SW 1271 (cell line): ENCODE data around the gene USB1.
A peak's percentile ranks its signal among the peaks of the same experiment; 100 is the strongest.
"Not testable (repeated sequence)": the region's sequence is repeated elsewhere in the genome, so short reads cannot be mapped to it uniquely, and the experiment has no call there.

ENCODE experiments used
- DNase-seq, 2 experiments: peaks; one replicate each; lab custom pipeline; 2025; lab: John Stamatoyannopoulos, UW

Gene USB1

GRCh38 chr16:57970319-57970718, 30.9 kb upstream of the USB1 start:
- DNase-seq = no peak

GRCh38 chr16:57970970-57971369, 30.2 kb upstream of the USB1 start, which contains the start of gene CNGB1:
TSS of gene CNGB1 (minus strand) at chr16:57971128. CDS start at chr16:57967286, 3,842 bp downstream.
- DNase-seq = no peak

DNA sequence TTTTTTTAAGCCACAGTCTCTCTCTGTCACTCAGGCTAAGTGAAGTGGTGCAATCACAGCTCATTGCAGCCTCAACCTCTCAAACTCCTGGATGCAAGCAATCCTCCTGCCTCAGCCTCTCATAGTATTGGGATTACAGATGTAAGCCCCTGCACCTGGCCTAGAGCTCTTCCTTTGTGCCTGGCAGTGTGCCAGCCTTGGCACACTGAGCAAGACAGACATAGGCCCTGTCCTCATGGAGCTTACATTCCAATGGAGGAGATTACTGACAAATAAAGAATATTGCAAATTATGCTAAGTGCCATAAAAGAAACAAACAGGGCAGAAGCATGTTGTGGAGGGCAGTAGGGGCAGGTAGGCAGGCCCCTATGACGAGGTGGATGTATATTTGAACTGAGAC, 29.4 kb upstream of the USB1 start:
- no peak for DNase-seq

GRCh38 chr16:57972306-57972705, 28.9 kb upstream of the USB1 start:
- no peak for DNase-seq

DNA sequence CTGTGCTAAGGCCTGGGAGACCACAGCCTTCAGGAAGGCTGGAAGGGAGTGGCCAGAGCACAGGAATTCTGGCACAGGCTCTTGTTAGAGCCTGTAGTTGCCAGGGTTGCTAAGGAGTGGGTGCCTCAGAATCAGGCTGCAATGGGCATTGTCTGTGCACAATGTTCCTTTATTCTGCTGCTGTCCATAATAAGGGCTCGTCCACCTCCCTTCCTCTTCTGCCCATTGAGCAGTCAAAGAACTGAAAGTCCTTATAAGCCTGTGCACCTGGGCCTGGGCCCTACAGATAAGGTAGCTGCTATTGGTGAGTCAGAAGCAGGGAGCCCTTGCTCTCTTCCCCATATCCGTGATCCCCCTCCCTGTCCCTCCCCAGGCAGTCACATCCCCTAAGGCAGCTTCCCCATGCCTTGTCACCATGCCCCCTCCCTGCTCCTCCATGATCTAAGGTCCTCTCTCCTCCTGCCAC, 24.8 kb upstream of the USB1 start:
- DNase-seq = no peak

GRCh38 chr16:57977418-57978069, 23.7 kb upstream of the USB1 start:
- no peak for DNase-seq

- DNase-seq = not testable (repeated sequence)
Measured at GRCh38 chr16:57978070-57978465, 23.1 kb upstream of the USB1 start.

GRCh38 chr16:57979006-57979585, 22.1 kb upstream of the USB1 start:
- DNase-seq = no peak

DNA sequence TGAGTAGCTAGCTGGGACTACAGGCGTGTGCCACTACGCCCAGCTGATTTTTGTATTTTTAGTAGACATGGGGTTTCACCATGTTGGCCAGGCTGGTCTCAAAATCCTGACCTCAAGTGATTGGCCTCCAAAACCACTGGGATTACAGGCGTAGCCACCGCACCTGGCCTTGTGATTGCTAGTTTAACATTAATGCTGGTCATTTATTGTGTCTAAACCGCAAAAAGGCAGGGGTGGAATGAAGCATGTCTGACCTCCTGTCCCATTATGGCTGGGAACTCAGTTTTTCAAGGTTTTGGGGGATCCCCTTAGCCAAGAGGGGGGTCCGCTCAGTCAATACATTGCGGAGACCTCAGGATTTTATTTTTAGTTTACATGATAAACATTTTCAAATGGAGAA, 19.6 kb upstream of the USB1 start:
- no peak for DNase-seq

DNA sequence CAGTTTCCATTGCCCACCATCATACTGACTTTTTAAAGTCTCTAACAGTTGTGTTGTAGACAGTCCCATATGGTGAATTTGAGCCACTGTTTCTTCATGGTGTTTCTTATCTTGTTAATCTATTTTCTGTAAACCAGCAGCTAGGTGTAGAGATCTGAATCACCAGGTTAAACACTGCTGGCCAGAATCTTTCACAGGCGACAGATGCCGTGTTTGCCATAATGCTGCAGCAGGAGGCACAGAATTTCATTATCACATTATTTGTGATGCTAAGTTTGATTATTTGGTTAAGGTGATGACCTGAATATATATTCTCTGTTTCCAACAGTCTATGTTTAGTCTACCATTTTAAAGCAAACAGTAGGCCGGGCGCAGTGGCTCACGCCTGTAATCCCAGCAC, 18.8 kb upstream of the USB1 start:
- no peak for DNase-seq

DNA sequence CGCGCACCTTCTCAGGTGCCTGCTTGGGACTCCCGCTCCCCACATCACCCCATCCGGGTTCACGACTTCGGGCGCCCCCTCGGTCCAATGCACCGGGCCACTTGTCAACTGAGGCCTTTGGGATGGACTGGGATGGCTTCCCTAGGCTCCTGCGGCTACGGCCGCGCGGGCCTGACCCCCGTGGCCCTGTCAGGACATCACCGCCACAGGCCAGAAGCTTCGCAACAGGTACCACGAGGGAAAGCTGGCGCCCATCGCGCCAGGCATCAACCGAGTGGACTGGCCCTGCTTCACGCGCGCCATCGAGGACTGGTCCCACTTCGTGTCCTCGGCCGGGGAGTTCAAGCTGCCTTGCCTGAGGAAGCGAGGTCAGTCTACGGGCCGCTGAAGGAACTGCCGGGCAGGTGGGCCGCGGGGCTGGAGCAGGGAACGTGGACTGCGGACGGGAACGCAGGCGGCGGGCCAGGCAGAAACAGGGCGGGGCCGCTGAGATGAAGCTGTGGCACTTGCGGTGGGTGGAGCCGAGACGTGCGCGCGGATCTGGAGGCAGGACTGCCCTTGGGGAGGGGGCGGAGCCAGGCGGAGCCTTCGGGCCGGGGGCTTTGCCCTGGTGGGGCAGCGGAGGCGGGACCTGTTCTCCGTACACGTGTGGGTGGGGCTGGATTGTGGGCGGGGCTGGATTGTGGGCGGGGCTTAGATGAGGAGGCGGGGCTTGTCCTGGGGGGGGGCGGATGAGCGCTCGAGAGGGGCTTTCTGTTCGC, 16.6 kb upstream of the USB1 start:
- no peak for DNase-seq

- no peak for DNase-seq
Measured at GRCh38 chr16:57985204-57986181, 15.7 kb upstream of the USB1 start.

- no peak for DNase-seq
Measured at GRCh38 chr16:57986196-57986595, 15.0 kb upstream of the USB1 start.

DNA sequence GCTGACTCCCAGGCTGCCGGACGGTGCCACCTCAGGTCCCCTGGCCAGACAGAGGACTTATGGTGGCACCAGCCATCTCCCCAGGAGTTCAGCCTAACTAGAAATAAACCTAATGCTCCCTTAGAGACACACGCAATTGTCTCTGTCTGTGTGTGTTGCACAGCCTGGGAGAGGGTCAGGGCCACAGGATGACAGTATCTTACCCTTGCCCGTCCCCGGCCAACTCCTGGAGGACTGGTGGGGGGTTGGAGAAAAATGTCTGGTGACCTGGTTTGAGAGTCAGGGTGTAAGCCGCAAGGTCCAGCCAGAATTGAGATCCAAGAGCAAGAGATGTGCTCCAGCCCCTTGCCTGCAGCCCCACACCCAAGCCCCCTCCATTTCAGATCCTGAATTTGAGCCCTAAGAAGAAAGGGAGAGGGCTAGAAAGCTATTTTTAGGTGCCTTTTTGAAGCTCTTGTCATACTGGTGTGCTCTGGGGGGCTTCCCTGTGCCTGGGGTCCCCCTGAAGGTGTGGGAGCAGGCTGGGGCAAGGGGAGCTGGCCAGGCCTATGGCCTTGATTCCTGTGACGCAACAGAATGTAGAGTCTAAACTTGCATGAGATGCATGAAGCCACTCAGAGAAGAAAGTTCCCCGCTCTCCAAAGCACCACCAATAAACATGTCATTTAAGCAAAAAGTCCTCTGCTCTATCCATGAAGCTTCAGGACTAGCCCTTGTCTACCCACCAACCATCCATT, 13.6 kb upstream of the USB1 start:
- no peak for DNase-seq

- no peak for DNase-seq
Measured at GRCh38 chr16:57988929-57989328, 12.3 kb upstream of the USB1 start.

- DNase-seq = no peak
Measured at GRCh38 chr16:57991551-57992059, 9.6 kb upstream of the USB1 start.

- DNase-seq = no peak
Measured at GRCh38 chr16:57992084-57992483, 9.1 kb upstream of the USB1 start.

DNA sequence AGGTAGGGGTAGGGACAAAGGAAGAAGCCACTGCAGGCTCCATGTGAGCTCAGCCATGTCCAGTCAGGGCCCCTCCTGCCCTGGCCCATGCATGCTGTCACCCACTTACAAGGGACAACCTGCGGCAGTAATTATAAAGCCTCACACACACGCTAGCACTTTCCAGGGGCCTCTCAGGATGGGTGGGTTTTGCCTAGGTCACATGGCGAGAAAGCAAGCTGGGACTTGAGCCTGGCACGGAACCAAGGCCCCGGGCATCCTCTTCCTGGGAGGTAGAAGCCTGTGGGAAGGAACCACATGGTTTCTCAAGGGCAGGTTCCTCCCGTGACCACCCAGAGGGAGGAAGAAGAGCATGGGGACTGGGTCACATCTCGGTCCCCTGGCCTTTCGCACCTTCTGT, 7.8 kb upstream of the USB1 start:
- DNase-seq = no peak

DNA sequence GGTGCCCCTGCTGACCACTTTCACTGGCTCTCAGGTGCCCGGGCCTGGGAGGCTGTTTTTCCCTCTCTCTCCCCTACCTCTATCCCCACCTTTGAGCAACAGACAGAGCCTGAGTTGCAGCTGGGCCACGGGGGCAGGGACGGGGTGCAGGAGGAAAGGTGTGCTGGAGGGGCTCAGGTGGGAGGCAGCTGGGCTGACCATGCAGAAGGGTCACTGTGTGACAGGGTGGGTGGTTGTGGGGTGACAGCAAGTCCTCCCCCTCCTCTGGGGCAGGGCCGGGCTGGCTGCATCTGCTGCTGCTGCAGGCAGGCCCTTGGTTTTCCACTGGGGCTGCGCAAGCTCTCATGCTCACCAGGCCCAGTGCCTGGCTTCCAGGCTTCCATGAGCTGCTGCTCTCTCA, 7.3 kb upstream of the USB1 start:
- no peak for DNase-seq

DNA sequence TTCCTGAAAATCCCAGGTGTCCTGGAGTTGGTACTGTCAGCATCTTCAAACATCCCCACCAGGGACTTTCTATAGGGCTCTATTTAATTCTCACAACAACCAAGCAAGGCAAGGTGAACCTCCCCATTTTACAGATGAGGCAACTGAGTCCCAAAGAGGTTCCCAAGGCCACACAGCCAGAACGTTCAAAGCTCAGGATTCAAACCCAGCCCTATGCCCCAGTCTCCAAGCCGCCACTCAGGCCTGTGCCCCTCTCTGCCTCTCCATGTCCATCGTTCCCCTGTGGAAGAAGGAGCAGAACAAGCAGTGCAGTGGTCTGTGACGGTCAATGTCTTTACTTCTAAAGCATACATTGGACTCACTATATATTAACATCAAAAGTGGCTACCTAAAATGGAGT, 6.8 kb upstream of the USB1 start:
- no peak for DNase-seq

GRCh38 chr16:57994778-57995177, 6.4 kb upstream of the USB1 start:
- peak in 1 of 2 experiments; percentile 51 for DNase-seq
